K562 (cell line): ENCODE data around the gene PAFAH1B1.

Experiments used
- ADNP ChIP-seq: fragments of 200-800 bp; sonication (Bioruptor generic); IDR thresholded peaks from 2 replicates; pipeline ENCODE4 v1.6.1; 2016; ENCODE audit warnings: missing genetic modification characterization, missing compliant biosample characterization
- ATF1 ChIP-seq, 2 experiments: fragments of 450-650 bp in 1 of 2; IDR thresholded peaks; 2 replicates each; pipeline ENCODE4 v1.6.1; 2016; ENCODE audit warnings: missing compliant biosample characterization in 1 of 2, missing genetic modification characterization in 1 of 2
- FOXA3 ChIP-seq, 2 experiments: fragments of 450-650 bp in 1 of 2; sonication (generic) in 1 of 2; formaldehyde crosslinking; IDR thresholded peaks in 1 of 2; conservative IDR thresholded peaks in 1 of 2; 2 replicates each; pipeline versions ENCODE4 v1.4.0 to v1.8.0; 2020 to 2022; ENCODE audit warnings: mild to moderate bottlenecking in 2 of 2, missing genetic modification reagents in 1 of 2
- JUN ChIP-seq, 2 experiments: sonication (generic) in 1 of 2; formaldehyde crosslinking in 1 of 2; IDR thresholded peaks; 2 replicates each; pipeline versions ENCODE4 v1.6.1 to v1.8.0; 2012 to 2022; ENCODE audit warnings: borderline replicate concordance in 2 of 2, mild to moderate bottlenecking in 2 of 2, improper control_type of control experiment in 1 of 2, low read depth in 1 of 2, low read length in 1 of 2, missing genetic modification reagents in 1 of 2
- MTF1 ChIP-seq: fragments of 250-450 bp; sonication (Bioruptor Pico); IDR thresholded peaks from 2 replicates; pipeline ENCODE4 v1.9.0; 2021; ENCODE audit warnings: moderate library complexity, mild to moderate bottlenecking, inconsistent platforms, borderline replicate concordance
- POLR2AphosphoS5 ChIP-seq: IDR thresholded peaks from 2 replicates; pipeline ENCODE4 v1.6.1; 2011; ENCODE audit warnings: mild to moderate bottlenecking, low read depth, low read length, moderate library complexity; ENCODE audit not compliant: control insufficient read depth, insufficient read depth
- XRCC5 ChIP-seq: fragments of 200-400 bp; formaldehyde crosslinking; IDR thresholded peaks from 2 replicates; pipeline ENCODE4 v1.6.1; 2017; ENCODE audit warnings: low read depth, mild to moderate bottlenecking, low read length
- ZNF274 ChIP-seq: IDR thresholded peaks from 2 replicates; pipeline ENCODE4 v1.6.1; 2011; ENCODE audit warnings: low read depth, mild to moderate bottlenecking, low read length, moderate library complexity, borderline replicate concordance
- ZNF347 ChIP-seq: fragments of 450-650 bp; formaldehyde crosslinking; IDR thresholded peaks from 2 replicates; pipeline ENCODE4 v1.4.0; 2020; ENCODE audit warnings: low read depth, mild to moderate bottlenecking, moderate library complexity
- TF ChIP-seq, protein P1 (sequence below), 2 experiments: fragments of 450-650 bp in 1 of 2; IDR thresholded peaks; 2 replicates each; pipeline ENCODE4 v1.6.1; 2011 to 2017; ENCODE audit warnings: low read depth in 2 of 2, antibody characterized with exemption in 1 of 2, borderline replicate concordance in 1 of 2, low read length in 1 of 2, mild to moderate bottlenecking in 1 of 2, mixed read lengths in 1 of 2; ENCODE audit not compliant: control insufficient read depth in 1 of 2
- TF ChIP-seq, protein P2 (sequence below), 3 experiments: IDR thresholded peaks in 2 of 3; conservative IDR thresholded peaks in 1 of 3; 2 replicates each; pipeline ENCODE4 v1.5.1; 2011 to 2012; ENCODE audit warnings: low read length in 3 of 3, mild to moderate bottlenecking in 3 of 3, control low read depth in 2 of 3, improper control_type of control experiment in 1 of 3, inconsistent platforms in 1 of 3, low read depth in 1 of 3, mixed read lengths in 1 of 3, moderate library complexity in 1 of 3; ENCODE audit not compliant: insufficient read depth in 2 of 3

- TF ChIP-seq, protein P1, sequence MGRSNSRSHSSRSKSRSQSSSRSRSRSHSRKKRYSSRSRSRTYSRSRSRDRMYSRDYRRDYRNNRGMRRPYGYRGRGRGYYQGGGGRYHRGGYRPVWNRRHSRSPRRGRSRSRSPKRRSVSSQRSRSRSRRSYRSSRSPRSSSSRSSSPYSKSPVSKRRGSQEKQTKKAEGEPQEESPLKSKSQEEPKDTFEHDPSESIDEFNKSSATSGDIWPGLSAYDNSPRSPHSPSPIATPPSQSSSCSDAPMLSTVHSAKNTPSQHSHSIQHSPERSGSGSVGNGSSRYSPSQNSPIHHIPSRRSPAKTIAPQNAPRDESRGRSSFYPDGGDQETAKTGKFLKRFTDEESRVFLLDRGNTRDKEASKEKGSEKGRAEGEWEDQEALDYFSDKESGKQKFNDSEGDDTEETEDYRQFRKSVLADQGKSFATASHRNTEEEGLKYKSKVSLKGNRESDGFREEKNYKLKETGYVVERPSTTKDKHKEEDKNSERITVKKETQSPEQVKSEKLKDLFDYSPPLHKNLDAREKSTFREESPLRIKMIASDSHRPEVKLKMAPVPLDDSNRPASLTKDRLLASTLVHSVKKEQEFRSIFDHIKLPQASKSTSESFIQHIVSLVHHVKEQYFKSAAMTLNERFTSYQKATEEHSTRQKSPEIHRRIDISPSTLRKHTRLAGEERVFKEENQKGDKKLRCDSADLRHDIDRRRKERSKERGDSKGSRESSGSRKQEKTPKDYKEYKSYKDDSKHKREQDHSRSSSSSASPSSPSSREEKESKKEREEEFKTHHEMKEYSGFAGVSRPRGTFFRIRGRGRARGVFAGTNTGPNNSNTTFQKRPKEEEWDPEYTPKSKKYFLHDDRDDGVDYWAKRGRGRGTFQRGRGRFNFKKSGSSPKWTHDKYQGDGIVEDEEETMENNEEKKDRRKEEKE (IDR thresholded peaks at IDR 0.05; ENCODE audit: borderline replicate concordance in 1 of 2, control insufficient read depth in 1 of 2, low read depth in 2 of 2, low read length in 1 of 2) = no peak
- TF ChIP-seq, protein P2, sequence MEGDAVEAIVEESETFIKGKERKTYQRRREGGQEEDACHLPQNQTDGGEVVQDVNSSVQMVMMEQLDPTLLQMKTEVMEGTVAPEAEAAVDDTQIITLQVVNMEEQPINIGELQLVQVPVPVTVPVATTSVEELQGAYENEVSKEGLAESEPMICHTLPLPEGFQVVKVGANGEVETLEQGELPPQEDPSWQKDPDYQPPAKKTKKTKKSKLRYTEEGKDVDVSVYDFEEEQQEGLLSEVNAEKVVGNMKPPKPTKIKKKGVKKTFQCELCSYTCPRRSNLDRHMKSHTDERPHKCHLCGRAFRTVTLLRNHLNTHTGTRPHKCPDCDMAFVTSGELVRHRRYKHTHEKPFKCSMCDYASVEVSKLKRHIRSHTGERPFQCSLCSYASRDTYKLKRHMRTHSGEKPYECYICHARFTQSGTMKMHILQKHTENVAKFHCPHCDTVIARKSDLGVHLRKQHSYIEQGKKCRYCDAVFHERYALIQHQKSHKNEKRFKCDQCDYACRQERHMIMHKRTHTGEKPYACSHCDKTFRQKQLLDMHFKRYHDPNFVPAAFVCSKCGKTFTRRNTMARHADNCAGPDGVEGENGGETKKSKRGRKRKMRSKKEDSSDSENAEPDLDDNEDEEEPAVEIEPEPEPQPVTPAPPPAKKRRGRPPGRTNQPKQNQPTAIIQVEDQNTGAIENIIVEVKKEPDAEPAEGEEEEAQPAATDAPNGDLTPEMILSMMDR (IDR thresholded peaks at IDR 0.05 in 2 of 3, conservative IDR thresholded peaks at IDR 0.05 in 1 of 3; ENCODE audit: insufficient read depth in 2 of 3, low read depth in 1 of 3, low read length in 3 of 3) = no peak
- TF ChIP-seq MTF1 (CRISPR knock-in tag) (no peak), ATF1 (CRISPR knock-in tag; IDR thresholded peaks at IDR 0.05) (no peak), ATF1 (tag; IDR thresholded peaks at IDR 0.05) (no peak), ADNP (tag) (no peak), JUN (IDR thresholded peaks at IDR 0.05; ENCODE audit: borderline replicate concordance, low read depth, low read length) (no peak), JUN (CRISPR knock-in tag; IDR thresholded peaks at IDR 0.05; ENCODE audit: borderline replicate concordance) (no peak), XRCC5 (no peak), ZNF347 (no peak), FOXA3 (CRISPR knock-in tag; conservative IDR thresholded peaks at IDR 0.05 in 1 of 2, IDR thresholded peaks at IDR 0.05 in 1 of 2) (no peak), POLR2AphosphoS5 (no peak), ZNF274 (no peak)
Observed at GRCh38 chr17:2564877-2565276, 28.6 kb upstream of the PAFAH1B1 start.
